ENCODE measurements around the gene GPC4. TPM values are rescaled to one million over a fixed set of nuclear protein-coding genes. Genes with fewer than 3 reads are reported as not detected.

The GPC4 gene
- total RNA-seq, 1 donor from 2014 or later, result 69.0 TPM

GRCh38 chrX:133375615-133376340 lies 39.5 kb downstream of the GPC4 start:
- H3K9me3 Mint-ChIP-seq, result no peaks in the 10 kb centered on the region
- peak overlapping the region; percentile 31 for H3K4me3 Mint-ChIP-seq
- no peak for TF ChIP-seq CTCF (conservative IDR thresholded peaks at IDR 0.05)
- no peak overlapping the region for H3K27ac Mint-ChIP-seq
- DNase-seq (ENCODE audit: extremely low spot score, unreplicated experiment), result no peak
- no peaks in the 10 kb centered on the region for H3K27me3 Mint-ChIP-seq
- H3K36me3 Mint-ChIP-seq, result no peaks in the 10 kb centered on the region
- H3K4me1 Mint-ChIP-seq (ENCODE audit: unreplicated experiment), result peaks cover 55% of the 10 kb centered on the region

GRCh38 chrX:133374874-133375387 lies 40.4 kb downstream of the GPC4 start:
- Mint-ChIP-seq H3K36me3 (no peaks in the 10 kb centered on the region), H3K9me3 (no peaks in the 10 kb centered on the region), H3K27ac (no peak overlapping the region), H3K4me1 (ENCODE audit: unreplicated experiment) (peaks cover 59% of the 10 kb centered on the region), H3K4me3 (peak overlapping the region; percentile 15), H3K27me3 (no peaks in the 10 kb centered on the region)
- TF ChIP-seq CTCF (conservative IDR thresholded peaks at IDR 0.05), result no peak
- DNase-seq (ENCODE audit: extremely low spot score, unreplicated experiment), result no peak

- Mint-ChIP-seq H3K36me3 (no peaks in the 10 kb centered on the region), H3K4me3 (no peak overlapping the region), H3K27me3 (no peaks in the 10 kb centered on the region), H3K27ac (no peak overlapping the region), H3K4me1 (ENCODE audit: unreplicated experiment) (peaks cover 62% of the 10 kb centered on the region), H3K9me3 (no peaks in the 10 kb centered on the region)
- no peak for DNase-seq (ENCODE audit: extremely low spot score, unreplicated experiment)
- no peak for TF ChIP-seq CTCF (conservative IDR thresholded peaks at IDR 0.05)
Observed at GRCh38 chrX:133373386-133374079, 41.8 kb downstream of the GPC4 start.

GRCh38 chrX:133370696-133371275 lies 44.5 kb downstream of the GPC4 start:
- H3K4me1 Mint-ChIP-seq (ENCODE audit: unreplicated experiment), result peaks cover 60% of the 10 kb centered on the region
- DNase-seq (ENCODE audit: extremely low spot score, unreplicated experiment), result no peak
- TF ChIP-seq CTCF (conservative IDR thresholded peaks at IDR 0.05), result no peak
- H3K27me3 Mint-ChIP-seq, result no peaks in the 10 kb centered on the region
- H3K9me3 Mint-ChIP-seq, result no peaks in the 10 kb centered on the region
- H3K36me3 Mint-ChIP-seq, result no peaks in the 10 kb centered on the region
- H3K4me3 Mint-ChIP-seq, result no peak overlapping the region
- no peak overlapping the region for H3K27ac Mint-ChIP-seq

- H3K27ac Mint-ChIP-seq, result no peak overlapping the region
- peaks cover 57% of the 10 kb centered on the region for H3K4me1 Mint-ChIP-seq (ENCODE audit: unreplicated experiment)
- TF ChIP-seq CTCF (conservative IDR thresholded peaks at IDR 0.05), result no peak
- no peaks in the 10 kb centered on the region for H3K36me3 Mint-ChIP-seq
- H3K27me3 Mint-ChIP-seq, result no peaks in the 10 kb centered on the region
- DNase-seq (ENCODE audit: extremely low spot score, unreplicated experiment), result no peak
- H3K9me3 Mint-ChIP-seq, result no peaks in the 10 kb centered on the region
- H3K4me3 Mint-ChIP-seq, result no peak overlapping the region
Observed at GRCh38 chrX:133369065-133369464, 46.2 kb downstream of the GPC4 start.
